ENCODE results near the gene SMPDL3B.

SMPDL3B gene

GRCh38 chr1:27954186-27954585, 19.4 kb downstream of the SMPDL3B start:
- no peak for TF ChIP-seq CTCF (IDR thresholded peaks at IDR 0.05; ENCODE audit: low read depth, low read length)
- no peak for DNase-seq (ENCODE audit: extremely low read depth, low read depth)

GRCh38 chr1:27955076-27955475, 20.3 kb downstream of the SMPDL3B start:
- no peak for TF ChIP-seq CTCF (IDR thresholded peaks at IDR 0.05; ENCODE audit: low read depth, low read length)
- no peak for DNase-seq (ENCODE audit: extremely low read depth, low read depth)

- no peak for TF ChIP-seq CTCF (IDR thresholded peaks at IDR 0.05; ENCODE audit: low read depth, low read length)
- DNase-seq (ENCODE audit: extremely low read depth, low read depth): no peak
Measured at GRCh38 chr1:27956761-27957160, 22.0 kb downstream of the SMPDL3B start.

GRCh38 chr1:27957655-27958054, 22.9 kb downstream of the SMPDL3B start:
- DNase-seq (ENCODE audit: extremely low read depth, low read depth): no peak
- TF ChIP-seq CTCF (IDR thresholded peaks at IDR 0.05; ENCODE audit: low read depth, low read length): no peak

- no peak for DNase-seq (ENCODE audit: extremely low read depth, low read depth)
- no peak for TF ChIP-seq CTCF (IDR thresholded peaks at IDR 0.05; ENCODE audit: low read depth, low read length)
Measured at GRCh38 chr1:27958513-27958912, 23.7 kb downstream of the SMPDL3B start.

GRCh38 chr1:27959792-27960603, 25.2 kb downstream of the SMPDL3B start, which contains the start of gene XKR8:
XKR8 (plus strand) TSS chr1:27959973; CDS start chr1:27960070, 97 bp downstream.
- no peak for DNase-seq (ENCODE audit: extremely low read depth, low read depth)
- peak; percentile 25 for TF ChIP-seq CTCF (IDR thresholded peaks at IDR 0.05; ENCODE audit: low read depth, low read length)

GRCh38 chr1:27960762-27961645, 26.2 kb downstream of the SMPDL3B start:
- no peak for DNase-seq (ENCODE audit: extremely low read depth, low read depth)
- no peak for TF ChIP-seq CTCF (IDR thresholded peaks at IDR 0.05; ENCODE audit: low read depth, low read length)

All from AG09319 (cell line).